HG02938 (cell line): ENCODE results near the gene CARD19.

ENCODE experiments used
- ATAC-seq: cut with Tn5 transposase; IDR thresholded peaks from one replicate; pipeline ENCODE4 v1.9.1; 2021; ENCODE audit warnings: mild to moderate bottlenecking, moderate library complexity; ENCODE audit not compliant: unreplicated experiment

Gene CARD19

DNA sequence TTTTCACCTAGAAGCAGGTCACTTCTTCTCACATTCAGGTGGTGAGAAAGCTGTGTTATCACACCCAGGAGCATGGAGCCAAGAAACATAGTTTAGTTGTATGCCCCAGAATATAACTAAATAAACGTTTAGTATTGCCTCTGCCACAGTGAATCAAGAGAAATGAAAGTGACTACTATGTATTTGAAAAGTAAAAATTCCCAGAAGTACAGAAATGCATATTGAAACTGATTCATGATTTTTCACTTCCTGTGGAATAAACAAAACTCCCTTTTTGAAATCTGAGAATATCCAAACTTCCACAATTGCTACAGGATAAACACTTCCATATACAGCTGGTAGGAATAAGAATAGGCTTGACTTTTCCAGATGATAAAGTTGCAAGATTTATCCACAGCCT, 53.3 kb downstream of the CARD19 start:
- no peak for ATAC-seq

DNA sequence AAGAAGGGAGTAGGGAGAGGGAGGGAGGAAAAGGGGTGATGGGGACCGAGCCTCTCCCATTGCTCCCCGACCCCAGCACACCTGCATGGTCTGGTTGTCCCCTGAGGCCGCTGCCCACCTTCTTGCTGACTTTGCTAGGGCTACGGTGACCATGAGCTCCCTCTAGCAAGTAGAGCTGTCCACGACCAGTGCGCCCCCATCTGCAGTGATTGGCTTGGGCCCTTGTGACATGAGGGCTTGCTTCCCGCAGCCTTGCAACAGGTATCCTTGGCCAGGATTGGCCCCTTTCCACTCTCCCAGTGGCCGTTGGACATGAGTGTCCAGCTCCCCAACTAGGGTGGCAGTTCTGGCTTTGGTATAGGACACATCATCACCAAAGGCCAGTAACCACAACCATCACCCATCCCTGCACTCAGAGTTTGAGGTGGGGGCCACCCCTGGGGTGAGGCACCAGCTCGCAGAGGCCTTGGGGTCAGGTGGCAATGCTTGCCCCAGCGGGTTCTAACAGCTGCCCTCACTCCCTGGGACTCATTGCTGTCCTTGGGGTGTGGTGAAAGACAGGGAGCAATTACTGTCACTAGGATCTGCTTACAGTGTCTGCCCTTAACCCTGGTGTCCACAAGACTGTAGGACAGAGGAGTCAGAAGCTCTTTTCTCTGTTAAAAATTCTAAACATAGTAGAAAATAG, 55.2 kb downstream of the CARD19 start:
- no peak for ATAC-seq

DNA sequence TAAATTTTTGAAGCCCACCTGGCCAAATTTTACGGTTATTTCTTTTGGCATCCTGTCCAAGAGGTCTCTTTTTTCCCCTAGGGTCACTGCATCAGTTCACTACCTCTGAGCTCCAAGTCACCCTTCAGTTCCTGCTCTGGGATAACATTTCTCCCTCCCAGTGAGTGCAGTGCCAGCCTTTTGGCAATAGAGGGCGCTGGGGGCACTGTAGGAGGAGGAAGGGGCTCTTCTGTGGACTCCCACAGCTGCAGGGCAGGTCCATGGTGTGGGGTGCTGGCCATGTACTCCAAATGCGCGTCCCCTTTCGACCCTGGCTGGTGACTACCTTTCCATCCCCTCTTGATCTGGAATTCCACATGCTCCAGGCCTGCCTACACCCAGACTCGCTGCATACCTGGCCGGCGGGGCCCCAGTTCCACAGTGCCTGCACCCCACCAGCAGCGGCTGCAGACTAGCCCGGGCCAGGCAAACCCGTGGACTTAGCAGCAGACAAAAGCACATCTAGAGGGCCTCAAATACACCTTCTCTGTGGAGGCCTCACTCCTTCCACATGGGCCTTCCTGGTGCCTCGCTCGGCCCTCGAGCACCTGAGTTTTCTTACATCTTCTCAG, 58.4 kb downstream of the CARD19 start:
- ATAC-seq = no peak

DNA sequence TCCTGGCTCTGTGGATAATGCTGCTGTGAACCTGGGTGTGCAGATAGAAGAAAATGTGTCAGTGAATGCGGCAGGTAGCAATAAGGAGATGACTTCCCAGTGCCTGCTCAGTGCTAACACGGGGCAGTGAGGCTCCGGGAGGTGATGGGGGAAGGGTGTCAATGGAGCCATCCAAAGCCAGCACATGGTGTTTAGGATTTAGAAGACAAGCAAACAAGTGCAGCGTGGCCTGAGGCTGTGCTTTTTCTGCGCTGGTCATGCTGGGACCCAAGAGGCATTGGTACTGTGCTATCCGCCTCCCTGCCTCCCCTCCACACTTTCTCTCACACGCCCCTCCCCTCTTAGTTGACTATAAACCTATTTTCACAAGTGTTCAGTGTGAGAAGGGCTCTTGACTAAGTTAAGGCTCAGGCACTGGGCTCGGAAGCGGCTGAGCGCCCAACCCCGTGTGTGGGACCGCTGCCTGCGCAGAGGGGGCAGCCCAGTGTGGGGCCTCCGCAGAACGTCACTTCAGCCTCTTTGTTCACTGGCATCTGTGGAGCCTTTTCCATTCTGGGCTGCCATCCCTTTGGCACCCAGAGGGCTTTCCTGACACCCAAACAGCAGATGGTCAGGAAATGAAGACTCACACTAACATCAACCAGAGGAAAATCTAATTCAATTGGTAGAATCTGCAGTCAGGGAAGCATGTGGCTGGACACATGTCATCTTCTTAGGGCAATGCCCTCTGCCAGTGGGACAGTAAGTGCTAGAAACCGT, 59.9 kb downstream of the CARD19 start:
- ATAC-seq = no peak

DNA sequence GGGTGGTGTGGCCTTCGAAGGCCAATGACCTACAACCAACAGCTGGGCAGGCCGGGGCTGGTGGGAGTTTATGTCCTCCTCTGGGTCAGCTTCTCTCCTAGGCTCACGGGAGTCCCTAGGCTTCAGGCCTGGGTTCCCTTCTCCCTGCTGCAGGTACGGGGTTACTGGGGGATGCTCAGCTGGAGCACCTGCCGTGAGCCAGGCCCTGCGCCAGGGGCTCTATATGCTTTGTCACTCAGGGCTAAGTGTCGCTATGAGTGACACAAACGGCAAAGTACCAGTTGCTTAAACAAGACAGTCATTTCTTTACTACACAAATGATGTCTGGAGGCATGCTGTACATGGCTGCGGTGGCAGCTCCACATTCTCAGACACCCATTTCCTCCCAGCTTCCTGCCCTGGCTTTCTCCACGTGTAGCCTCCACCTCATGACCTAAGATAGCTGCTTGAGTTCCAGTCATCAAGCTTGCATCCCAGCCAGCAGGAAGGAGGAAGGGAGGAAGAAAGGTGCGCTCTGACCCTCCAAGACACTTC, 60.5 kb downstream of the CARD19 start:
- no peak for ATAC-seq

DNA sequence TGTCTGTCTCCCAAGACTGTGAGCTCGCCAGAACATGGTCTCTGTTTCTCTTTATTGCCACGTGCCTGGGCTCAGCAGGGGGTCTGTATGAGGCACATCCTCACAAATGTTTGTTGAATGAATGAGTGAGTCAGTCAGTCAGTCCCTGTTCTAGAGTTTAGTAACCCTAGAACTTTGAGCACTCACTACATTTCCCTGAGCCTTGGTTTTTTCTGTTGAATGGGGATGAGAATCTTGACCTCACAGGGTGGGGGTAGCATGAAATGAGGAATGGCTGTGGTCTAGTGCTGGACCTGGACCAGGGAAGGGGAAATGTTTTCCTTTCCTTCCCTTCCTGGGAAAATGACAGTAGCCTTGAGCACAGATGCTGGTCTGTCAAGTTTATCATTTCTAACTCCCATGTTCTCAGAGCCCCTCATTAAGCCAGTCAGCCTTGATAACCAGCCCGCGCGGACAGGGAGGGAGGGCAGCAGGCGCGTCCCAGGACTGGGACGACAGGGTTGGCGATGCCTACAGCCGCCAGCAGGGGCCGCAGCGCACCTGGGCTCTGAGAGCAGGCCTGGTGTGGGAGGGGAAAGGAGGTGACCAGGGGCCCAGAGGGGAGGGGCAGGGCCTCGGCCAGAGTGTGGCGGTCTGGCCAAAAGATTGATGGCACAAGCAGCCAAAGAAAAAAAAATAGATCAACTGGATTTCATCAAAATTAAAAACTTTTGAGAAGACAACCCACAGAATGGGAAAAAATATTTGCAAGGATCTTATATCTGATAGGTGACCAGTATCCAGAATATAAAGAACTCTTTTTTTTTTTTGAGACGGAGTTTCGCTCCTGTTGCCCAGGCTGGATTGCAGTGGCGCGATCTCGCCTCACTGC, 63.8 kb downstream of the CARD19 start:
- ATAC-seq = peak; percentile 76

DNA sequence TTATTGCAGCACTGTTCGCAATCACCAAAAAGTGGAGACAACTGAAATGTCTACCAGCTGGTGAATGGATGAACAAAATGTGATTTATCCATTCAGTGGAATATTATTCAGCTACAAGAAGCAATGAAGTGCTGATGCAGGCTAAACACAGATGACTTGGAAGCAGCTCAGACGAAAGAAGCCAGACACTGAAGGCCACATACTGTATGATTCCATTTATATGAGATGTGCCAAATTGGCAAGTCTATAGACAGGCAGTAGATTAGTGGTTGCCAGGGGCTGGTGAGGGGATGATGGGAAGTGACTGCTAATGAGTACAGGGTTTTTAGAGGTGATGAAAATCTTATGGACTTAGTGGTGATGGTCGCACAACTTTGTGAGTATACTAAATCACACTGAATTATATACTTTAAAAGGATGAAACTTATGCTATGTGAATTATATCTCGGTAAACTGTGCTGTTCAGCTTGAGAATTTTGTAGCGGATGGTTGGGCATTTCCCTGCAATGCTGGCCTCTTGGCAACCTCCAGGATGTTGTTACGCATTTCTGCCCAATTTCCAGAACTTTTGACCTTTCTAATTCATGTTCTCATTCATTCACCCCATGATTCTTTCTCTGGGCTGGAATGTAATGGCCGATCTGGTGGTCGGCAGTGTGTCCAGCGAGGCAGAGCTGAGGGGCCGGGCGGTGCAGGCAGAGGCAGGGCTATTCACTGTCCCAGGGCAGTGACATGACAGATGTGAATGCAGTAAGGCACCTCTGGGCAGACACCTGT, 66.0 kb downstream of the CARD19 start:
- no peak for ATAC-seq
